GM18498 (cell line): ENCODE measurements around the gene TYMP.

Experiments
- ATAC-seq: cut with Tn5 transposase; IDR thresholded peaks from one replicate; pipeline ENCODE4 v1.9.1; 2021; ENCODE audit warnings: mild to moderate bottlenecking, moderate library complexity; ENCODE audit not compliant: unreplicated experiment

The TYMP gene

GRCh38 chr22:50485221-50486131, 44.3 kb downstream of the TYMP start:
- no peak for ATAC-seq

DNA sequence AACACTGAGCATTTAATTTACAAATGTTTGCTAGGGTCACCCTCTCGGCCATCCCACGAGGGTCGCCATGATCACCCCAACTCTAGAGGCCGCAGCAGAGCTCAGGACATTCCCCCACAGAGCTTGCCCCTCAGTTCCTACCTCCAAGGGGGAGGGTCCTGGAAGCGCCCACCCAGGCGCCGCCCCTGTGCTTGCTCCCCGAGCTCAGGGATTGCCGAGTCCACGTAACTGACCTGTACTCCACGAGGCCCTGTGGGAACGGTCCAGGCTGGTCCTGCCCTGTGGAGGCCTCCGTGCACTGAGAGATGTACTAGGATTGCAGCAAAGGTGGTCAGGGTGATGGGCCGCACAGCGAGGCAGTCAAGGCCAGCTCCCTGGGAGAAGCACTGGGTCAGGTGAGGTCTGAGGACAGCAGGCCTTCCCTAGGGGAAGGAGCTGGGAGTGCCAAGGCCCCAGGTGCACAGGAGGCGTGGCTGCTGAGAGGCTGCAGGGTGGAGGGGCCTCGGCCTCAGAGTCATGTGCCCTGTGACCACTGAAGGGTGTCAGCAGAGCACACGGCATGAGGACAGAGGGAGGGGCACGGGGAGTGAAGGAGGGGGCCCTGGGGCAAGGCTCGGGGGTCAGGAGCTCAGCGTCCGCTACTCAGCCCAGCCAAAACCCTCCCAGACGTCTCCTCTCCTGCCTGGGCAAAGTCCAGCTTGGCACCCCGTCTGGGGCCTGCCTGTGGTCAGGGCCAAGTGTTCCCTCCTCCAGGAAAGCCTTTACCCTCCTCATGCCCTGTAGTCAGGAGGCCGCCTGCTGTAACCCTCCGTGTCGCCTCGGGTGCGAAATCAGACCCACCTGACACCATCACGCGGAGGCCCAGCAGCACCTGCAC, 45.6 kb downstream of the TYMP start:
- no peak for ATAC-seq

- no peak for ATAC-seq
These were observed 46.3 kb downstream of the TYMP start for GRCh38 chr22:50483556-50483955.

GRCh38 chr22:50483106-50483505, 46.7 kb downstream of the TYMP start:
- no peak for ATAC-seq

DNA sequence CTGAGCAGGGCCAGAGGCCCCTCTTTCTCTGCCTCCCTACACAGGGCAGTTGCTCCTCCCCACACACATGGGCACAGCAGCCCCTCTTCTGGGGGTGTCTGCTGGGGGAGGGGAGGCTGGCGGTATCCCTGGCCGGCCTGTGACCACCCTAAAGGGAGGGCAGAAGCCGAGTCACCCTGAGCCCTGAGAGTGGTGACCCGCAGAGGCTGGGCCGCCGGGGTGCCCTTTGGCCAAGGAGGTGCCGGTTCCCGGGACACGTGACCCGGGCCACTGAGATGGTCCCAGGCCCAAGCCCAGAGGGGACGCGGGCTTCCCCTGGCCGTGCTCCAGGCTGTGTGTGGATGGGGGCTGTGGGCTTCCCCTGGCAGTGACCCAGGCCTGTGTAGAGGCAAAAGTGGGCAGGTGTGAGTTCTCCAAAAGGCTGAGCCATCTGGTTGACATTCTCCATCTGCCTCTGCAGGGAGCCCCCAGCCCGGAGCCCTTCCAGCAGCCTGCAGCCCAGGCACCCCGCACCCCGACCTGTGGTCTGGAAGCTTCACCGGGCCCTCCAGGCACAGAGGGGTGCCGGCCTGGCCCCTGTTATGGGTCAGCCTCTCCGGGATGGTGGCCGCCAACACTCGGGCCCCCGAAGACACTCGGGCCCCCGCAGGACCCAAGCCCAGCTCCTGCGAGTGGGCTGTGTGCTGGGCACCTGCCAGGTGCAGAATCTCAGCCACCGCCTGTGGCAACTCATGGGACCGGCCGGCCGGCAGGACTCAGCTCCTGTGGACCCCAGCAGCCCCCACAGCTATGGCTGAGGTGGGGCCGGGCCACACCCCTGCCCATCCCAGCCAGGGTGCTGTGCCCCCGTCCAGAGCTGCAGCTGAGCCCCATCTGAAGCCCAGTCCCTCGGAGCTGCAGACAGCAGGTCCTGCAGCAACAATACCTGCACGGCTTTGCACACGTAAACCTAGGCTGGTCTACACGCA, 47.4 kb downstream of the TYMP start:
- no peak for ATAC-seq

DNA sequence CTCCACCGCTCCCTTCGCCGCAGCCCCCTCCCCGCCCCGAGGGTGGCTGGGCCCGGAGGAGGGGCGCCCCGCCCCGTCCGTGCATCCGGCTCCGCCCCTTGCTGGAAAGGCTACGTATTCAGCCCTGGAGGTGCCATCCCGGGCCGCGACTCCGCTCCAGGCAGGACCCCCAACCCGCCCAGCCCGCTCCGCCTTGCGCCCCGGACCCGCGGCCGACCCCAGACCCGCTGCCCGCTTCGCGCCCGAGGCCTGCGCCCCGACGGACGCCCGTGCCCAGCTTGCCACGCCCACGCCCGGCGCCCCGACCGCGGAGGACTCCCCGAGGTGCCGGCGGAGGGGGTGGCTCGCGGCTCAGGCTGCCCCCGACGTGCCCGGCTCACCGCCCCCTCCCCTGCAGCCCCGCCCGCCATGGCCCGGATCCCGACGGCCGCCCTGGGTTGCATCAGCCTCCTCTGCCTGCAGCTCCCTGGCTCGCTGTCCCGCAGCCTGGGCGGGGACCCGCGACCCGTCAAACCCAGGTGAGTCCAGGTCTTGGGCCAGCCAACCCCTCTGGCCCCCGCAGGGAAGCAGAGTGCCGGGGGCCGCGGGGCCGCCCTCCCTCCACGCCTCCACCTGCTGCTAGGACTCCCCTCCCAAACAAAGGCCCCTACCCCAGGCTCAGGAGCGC, 48.2 kb downstream of the TYMP start, which contains the start of gene ADM2:
Gene ADM2 (plus strand): TSS at position 104 of the 667 bp plus-strand sequence. CDS start 305 bp downstream, at position 409.
- ATAC-seq = no peak

- no peak for ATAC-seq
These were observed 48.8 kb downstream of the TYMP start for GRCh38 chr22:50481045-50481439.

- no peak for ATAC-seq
These were observed 50.1 kb downstream of the TYMP start for GRCh38 chr22:50479721-50480120.

DNA sequence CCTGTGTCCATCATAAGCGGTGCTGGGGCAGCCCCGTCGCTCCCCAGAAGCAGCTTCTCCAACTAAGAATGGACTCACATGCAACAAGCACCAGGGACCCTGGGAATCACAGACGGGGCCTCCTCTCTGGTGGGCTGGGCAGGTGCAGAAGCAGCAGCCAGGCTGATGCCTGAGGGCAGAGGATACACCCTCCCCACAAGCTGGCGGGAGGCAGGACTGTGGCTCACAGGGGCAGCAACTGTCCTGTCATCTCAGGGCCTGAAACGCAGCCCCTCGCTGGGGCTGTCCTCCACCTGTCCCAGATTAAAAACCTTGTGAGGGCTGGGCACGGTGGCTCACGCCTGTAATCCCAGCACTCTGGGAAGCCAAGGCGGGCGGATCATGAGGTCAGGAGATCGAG, 51.9 kb downstream of the TYMP start:
- no peak for ATAC-seq

GRCh38 chr22:50476868-50477267, 52.9 kb downstream of the TYMP start:
- no peak for ATAC-seq
